Skeletal muscle tissue (tissue), 4 donors: ENCODE results near the gene MSI2. TPM values are rescaled to one million over a fixed set of nuclear protein-coding genes. Genes with fewer than 3 reads are reported as not detected.

Experiments used
- H3K27ac ChIP-seq: one replicate; pipeline ENCODE4 v1.7.0; 2013; ENCODE audit warnings: mild to moderate bottlenecking, low read depth, low read length, inconsistent platforms
- H3K27me3 ChIP-seq, 3 donors: one replicate each; pipeline ENCODE4 v1.7.0; 2013; ENCODE audit warnings: low read length in 3 of 3; ENCODE audit not compliant: control insufficient read depth in 3 of 3, insufficient read depth in 3 of 3
- H3K36me3 ChIP-seq, 3 donors: one replicate each; pipeline ENCODE4 v1.7.0; 2013; ENCODE audit warnings: low read length in 3 of 3; ENCODE audit not compliant: control insufficient read depth in 3 of 3, insufficient read depth in 3 of 3
- H3K4me1 ChIP-seq, 3 donors: one replicate each; pipeline ENCODE4 v1.7.0; 2013; ENCODE audit warnings: low read length in 3 of 3, mild to moderate bottlenecking in 3 of 3; ENCODE audit not compliant: control insufficient read depth in 3 of 3, insufficient read depth in 3 of 3
- H3K4me3 ChIP-seq, 3 donors: one replicate each; pipeline ENCODE4 v1.7.0; 2013; ENCODE audit warnings: low read length in 3 of 3
- H3K9ac ChIP-seq, 3 donors: one replicate each; pipeline ENCODE4 v1.7.0; 2013; ENCODE audit warnings: low read length in 3 of 3, mild to moderate bottlenecking in 3 of 3, moderate library complexity in 2 of 3, low read depth in 1 of 3
- H3K9me3 ChIP-seq, 3 donors: one replicate each; pipeline ENCODE4 v1.7.0; 2013; ENCODE audit warnings: low read length in 3 of 3; ENCODE audit not compliant: control insufficient read depth in 3 of 3
- total RNA-seq: library from RNA; depleted of rRNA; stranded (reverse); fragments of >200 nt; gene quantifications from one replicate; pipeline ENCODE4 v1.2.3, GENCODE V29; 2014
- donor health status: Osteomylitis.

The MSI2 gene
- total RNA-seq, 1 donor from 2014 or later, result 20.4 TPM

DNA sequence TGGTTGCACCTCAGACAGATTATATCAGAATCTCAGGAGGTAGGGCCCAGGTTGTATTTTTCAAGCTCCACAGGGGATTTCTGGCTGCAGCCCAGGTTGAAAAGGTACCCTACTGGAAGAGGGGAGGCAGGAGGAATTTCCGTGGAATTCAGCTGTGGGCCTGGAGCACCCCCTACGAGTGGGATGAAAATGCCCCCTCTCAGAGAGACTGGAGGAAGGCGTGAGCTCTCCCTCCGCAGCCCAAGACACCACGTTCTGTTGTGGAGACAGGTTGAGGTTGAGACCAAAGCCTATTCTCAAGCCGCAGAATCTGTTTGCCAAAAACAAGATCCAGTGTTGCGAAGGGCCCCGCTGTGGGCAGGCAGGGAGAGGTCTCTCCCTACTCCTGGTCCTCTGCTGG lies 386.7 kb downstream of the MSI2 start:
- no peak overlapping the region for H3K4me3 ChIP-seq
- peaks cover 4 to 12% (median 6%) of the 10 kb centered on the region in 3 donors for H3K4me1 ChIP-seq
- no peaks in the 10 kb centered on the region for H3K9me3 ChIP-seq
- no peak overlapping the region for H3K9ac ChIP-seq
- no peak overlapping the region for H3K27ac ChIP-seq
- peaks cover 0 to 3% (median 2%) of the 10 kb centered on the region in 3 donors for H3K36me3 ChIP-seq
- H3K27me3 ChIP-seq, result no peaks in the 10 kb centered on the region

DNA sequence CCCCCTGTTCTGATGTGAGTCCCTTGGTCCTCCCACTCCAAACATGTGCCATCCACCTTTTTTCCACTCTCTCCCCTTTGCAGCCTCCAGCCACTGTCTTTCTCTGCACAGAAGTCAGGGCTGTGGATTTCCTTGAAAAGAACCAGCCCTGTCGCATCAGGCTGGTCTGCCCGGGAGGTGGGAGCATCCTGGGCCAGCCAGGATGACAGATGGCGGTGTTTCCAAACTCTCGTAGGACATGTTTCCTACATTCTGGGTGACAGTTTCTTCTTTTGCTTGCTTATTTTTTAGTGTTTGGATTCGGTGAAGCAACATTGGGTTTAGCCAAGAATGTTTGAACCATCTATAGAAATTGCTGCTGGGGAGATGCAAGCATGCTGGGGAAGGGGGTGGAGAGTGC lies 388.0 kb downstream of the MSI2 start:
- no peaks in the 10 kb centered on the region for H3K27me3 ChIP-seq
- H3K4me1 ChIP-seq, result peaks cover 4 to 12% (median 6%) of the 10 kb centered on the region in 3 donors
- no peak overlapping the region for H3K27ac ChIP-seq
- no peaks in the 10 kb centered on the region for H3K9me3 ChIP-seq
- no peak overlapping the region for H3K4me3 ChIP-seq
- peaks cover 0 to 2% (median under 1%) of the 10 kb centered on the region in 3 donors for H3K36me3 ChIP-seq
- H3K9ac ChIP-seq, result no peak overlapping the region

DNA sequence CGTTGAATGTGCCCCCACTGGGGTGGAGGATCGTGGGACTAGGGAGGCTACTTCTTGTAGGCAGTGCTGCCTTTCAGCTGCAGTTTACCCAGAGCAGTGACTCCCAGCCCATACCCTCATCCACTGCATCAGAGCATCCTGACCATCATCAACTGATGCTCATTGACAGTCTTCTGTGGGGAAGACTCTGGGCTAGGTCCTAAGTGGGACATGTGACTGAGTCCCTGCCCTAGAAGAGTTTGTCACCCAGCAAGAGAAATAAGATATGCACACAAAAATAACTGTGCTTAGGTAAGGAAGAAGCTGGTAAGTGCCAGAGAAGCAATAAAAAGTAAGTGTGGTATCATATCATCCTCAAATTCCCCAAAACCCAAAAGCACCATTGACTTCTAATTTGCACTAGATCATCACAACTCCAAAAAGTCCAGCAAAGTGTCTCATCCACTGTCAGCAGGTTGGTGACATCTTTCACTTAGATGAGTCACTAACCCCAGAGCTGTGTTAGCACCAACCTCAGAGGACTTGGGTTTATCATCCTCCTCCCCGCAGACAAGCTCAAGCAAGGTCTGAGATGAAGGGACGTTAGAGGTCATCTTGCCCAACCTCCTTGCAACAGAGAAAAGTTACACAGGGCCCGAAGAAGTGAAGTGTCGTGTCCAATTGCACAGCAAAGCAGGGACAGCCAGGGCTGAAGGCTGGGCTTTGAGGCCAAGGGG lies 389.8 kb downstream of the MSI2 start:
- Histone ChIP-seq H3K27ac (no peak overlapping the region), H3K36me3 (peaks cover 0 to 4% (median 0%) of the 10 kb centered on the region in 3 donors), H3K4me3 (no peak overlapping the region), H3K4me1 (peaks cover 4 to 12% (median 6%) of the 10 kb centered on the region in 3 donors), H3K9me3 (no peaks in the 10 kb centered on the region), H3K9ac (no peak overlapping the region), H3K27me3 (no peaks in the 10 kb centered on the region)

DNA sequence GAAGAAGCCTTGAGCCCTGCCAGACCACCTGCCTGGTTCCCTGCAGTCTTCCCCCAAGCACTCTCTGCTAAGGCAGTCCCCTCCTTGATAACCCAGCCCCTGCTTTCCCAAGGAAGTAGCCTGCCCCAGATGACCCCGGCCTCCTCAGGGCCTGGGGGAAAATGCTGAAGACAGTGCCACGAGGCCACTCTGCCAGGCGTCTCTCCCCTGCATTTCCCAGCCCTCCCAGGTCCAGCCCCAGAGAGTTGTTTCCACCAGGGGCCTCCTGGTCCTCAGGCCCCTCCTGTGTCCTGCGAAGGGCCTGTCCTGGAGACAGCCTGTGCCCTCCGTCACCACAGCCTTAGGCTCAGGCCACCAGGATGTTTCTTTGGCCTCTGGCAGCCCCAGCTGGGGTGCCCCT lies 392.4 kb downstream of the MSI2 start:
- H3K4me1 ChIP-seq, result peaks cover 4 to 12% (median 6%) of the 10 kb centered on the region in 3 donors
- H3K9ac ChIP-seq, result no peak overlapping the region
- no peak overlapping the region for H3K27ac ChIP-seq
- peaks cover 0 to 4% (median 0%) of the 10 kb centered on the region in 3 donors for H3K36me3 ChIP-seq
- H3K9me3 ChIP-seq, result no peaks in the 10 kb centered on the region
- H3K4me3 ChIP-seq, result no peak overlapping the region
- no peaks in the 10 kb centered on the region for H3K27me3 ChIP-seq

DNA sequence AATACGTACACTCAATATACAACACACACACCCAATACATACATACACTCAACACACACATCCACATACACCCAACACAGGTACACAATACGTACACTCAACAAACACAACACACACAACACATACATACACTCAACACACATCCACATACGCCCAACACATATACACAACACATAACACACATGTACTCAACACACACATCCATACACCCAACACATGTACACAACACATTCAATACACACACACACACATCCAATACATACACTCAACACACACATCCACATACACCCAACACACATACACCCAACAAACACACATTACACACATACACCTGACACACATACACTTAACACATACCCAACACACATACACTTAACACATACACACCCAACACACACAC lies 392.9 kb downstream of the MSI2 start:
- no peak overlapping the region for H3K9ac ChIP-seq

DNA sequence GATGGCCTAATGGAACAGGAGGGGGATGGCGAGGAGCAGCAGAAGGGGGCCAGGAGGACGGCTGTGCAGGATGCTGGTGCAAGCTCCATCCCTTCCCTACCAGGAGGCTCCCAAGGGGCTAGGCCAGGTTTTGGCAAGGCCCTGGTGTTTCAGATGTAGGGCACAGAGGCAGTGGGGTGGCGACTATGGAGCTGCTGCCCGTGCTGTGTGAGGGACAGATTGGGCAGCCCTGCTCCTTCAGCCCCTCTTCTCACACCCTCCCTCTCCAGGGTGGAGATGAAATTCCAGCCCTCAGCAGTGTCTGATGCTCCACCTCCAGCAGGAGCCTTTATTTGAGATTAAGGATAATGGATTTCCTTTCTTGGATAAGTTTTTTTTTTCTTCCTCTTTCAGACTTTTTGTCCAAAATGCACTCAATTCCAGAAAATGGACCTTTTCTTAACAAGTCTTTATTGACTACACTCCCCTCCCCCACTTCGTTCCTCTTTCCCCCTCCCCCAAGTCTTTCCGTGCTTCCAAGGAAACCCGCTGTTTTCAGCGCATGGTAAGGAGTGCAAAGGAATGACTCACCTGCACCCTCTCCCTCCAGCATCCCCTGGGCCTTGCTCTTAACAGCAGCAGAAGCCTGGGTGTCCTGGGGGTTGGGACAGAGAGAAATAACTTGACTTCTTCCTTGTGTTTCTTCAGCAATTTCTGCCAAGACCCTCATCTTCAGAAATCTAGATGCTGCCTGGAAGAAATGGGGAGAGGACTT lies 393.6 kb downstream of the MSI2 start:
- H3K27me3 ChIP-seq, result no peaks in the 10 kb centered on the region
- H3K36me3 ChIP-seq, result peaks cover 0 to 4% (median 3%) of the 10 kb centered on the region in 3 donors
- H3K4me3 ChIP-seq, result no peak overlapping the region
- H3K4me1 ChIP-seq, result peaks cover 4 to 10% (median 6%) of the 10 kb centered on the region in 3 donors
- no peaks in the 10 kb centered on the region for H3K9me3 ChIP-seq
- H3K27ac ChIP-seq, result no peak overlapping the region
- H3K9ac ChIP-seq, result no peak overlapping the region

More for the DNA sequence above, 392.9 kb downstream of the MSI2 start:
- H3K4me3 ChIP-seq, result no peak overlapping the region
- peaks cover 4 to 12% (median 6%) of the 10 kb centered on the region in 3 donors for H3K4me1 ChIP-seq
- peaks cover 0 to 4% (median 3%) of the 10 kb centered on the region in 3 donors for H3K36me3 ChIP-seq
- no peaks in the 10 kb centered on the region for H3K27me3 ChIP-seq
- H3K27ac ChIP-seq, result no peak overlapping the region
- no peaks in the 10 kb centered on the region for H3K9me3 ChIP-seq

DNA sequence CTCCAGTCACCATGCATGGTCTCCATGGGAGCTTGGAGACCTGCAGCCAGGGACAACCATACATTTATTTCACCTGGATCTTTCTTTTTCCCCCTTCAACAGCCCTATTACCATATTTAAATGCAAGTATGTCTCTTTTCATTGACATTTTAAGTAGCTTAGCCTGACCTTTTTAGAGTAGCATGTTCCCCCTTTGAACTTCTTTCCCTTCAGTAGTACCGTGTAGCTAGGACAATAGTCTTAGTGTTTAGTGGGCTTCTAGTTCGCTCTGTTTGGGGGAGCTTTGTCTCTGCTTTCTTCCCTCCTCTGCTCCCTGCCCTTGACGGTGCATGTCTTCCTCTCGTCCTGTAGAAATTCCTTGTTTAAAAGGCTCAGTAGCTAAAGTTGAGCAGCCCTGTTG lies 394.2 kb downstream of the MSI2 start:
- Histone ChIP-seq H3K9me3 (no peaks in the 10 kb centered on the region), H3K36me3 (peaks cover 0 to 4% (median 3%) of the 10 kb centered on the region in 3 donors), H3K9ac (no peak overlapping the region), H3K27ac (no peak overlapping the region), H3K27me3 (no peaks in the 10 kb centered on the region), H3K4me1 (peaks cover 4 to 9% (median 6%) of the 10 kb centered on the region in 3 donors), H3K4me3 (no peak overlapping the region)

DNA sequence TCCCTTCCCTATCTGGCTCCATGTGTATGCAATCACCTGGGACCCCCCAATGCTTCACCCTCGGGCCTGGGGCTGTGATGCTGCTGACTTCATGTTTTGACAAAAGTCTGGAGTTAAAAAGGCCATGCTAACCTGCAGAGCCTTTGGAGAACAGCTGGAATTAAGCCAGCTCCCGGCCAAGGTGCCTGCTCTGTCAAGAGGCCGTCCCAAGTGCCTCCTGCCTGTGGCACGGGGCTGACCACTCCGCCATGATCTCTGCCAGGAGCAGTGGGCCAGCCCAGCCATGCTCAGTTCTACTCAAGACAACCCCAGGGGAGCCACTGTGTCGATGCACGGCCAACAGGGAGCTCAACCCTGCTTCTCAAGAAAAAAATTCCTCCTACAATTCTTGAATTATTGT lies 395.1 kb downstream of the MSI2 start:
- peaks cover 0 to 4% (median 3%) of the 10 kb centered on the region in 3 donors for H3K36me3 ChIP-seq
- no peak overlapping the region for H3K9ac ChIP-seq
- no peaks in the 10 kb centered on the region for H3K27me3 ChIP-seq
- H3K27ac ChIP-seq, result no peak overlapping the region
- H3K4me3 ChIP-seq, result no peak overlapping the region
- peaks cover 0 to under 1% (median under 1%) of the 10 kb centered on the region in 3 donors for H3K4me1 ChIP-seq
- no peaks in the 10 kb centered on the region for H3K9me3 ChIP-seq

DNA sequence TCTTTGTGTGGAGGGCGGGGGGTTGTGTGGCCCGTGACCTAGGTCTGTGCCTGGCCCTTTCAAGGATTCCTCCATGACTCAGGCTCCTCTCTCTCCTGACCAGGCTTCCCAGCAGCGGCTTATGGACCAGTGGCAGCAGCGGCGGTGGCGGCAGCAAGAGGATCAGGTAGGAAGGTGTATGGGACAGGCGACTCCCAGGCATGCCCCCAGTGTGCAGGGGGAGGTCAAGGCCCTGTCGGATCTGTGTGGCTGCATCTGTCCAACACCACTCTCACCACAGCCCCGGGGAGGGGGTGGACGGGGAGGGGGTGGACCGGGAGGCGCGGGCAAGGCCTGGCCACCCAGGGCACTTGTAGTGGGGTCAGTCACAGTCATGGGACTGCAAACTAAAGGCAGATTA lies 395.7 kb downstream of the MSI2 start:
- peak overlapping the region in 1 of 3 donors; percentile 16 for H3K9ac ChIP-seq
- H3K9me3 ChIP-seq, result no peaks in the 10 kb centered on the region
- no peak overlapping the region for H3K4me3 ChIP-seq
- H3K36me3 ChIP-seq, result peaks cover 0 to 4% (median 3%) of the 10 kb centered on the region in 3 donors
- H3K27ac ChIP-seq, result no peak overlapping the region
- no peaks in the 10 kb centered on the region for H3K27me3 ChIP-seq
- H3K4me1 ChIP-seq, result no peaks in the 10 kb centered on the region

DNA sequence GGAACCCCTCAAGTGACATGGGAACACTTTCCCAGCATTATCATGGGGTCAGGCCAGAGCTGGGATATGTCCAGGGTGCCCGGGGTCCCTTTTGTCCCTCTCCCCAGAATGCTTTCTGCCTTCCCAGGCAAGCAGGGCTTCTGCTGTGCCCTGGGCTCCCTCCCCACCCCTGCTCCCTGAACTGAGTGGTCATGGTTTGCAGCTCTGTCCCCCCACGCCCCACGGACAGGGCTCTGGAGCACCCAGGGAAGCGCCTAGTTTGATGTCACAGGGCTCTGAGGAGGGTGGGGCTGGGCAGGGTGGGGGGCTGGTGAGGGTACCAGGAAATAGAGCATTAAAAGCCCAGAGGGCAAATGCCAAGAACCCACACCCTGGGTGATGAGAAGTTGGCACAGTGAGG lies 396.5 kb downstream of the MSI2 start:
- H3K27me3 ChIP-seq, result no peaks in the 10 kb centered on the region
- peaks cover 2 to 4% (median 3%) of the 10 kb centered on the region in 3 donors for H3K36me3 ChIP-seq
- no peaks in the 10 kb centered on the region for H3K9me3 ChIP-seq
- no peak overlapping the region for H3K27ac ChIP-seq
- H3K4me1 ChIP-seq, result no peaks in the 10 kb centered on the region
- H3K4me3 ChIP-seq, result no peak overlapping the region
- H3K9ac ChIP-seq, result no peak overlapping the region
